RWPE1 (cell line): ENCODE measurements around the gene UGT1A4.

Source experiments
- CTCF ChIA-PET: fragments of 350-600 bp; sonication (Branson Sonifier 250); formaldehyde crosslinking; extraction: SDS; loops from one replicate; lab custom pipeline; 2021; lab: Yijun Ruan, JAX
- POLR2A ChIA-PET: fragments of 400-600 bp; formaldehyde crosslinking; extraction: SDS; loops from one replicate; lab custom pipeline; 2020; ENCODE audit warnings: antibody characterized with exemption; ENCODE audit not compliant: low non-redundant PET; lab: Yijun Ruan, JAX
- DNase-seq: peaks from one replicate; pipeline ENCODE4 v3.0.0; 2012; ENCODE audit warnings: low spot score
- H3K27ac ChIP-seq: fragments of 450-650 bp; 2 replicates; pipeline ENCODE4 v1.5.1; 2017
- TF ChIP-seq, protein P1 (sequence below): fragments of 450-650 bp; conservative IDR thresholded peaks from 2 replicates; pipeline ENCODE4 v1.5.1; 2017; ENCODE audit warnings: low read depth, mild to moderate bottlenecking

Gene UGT1A4

DNA sequence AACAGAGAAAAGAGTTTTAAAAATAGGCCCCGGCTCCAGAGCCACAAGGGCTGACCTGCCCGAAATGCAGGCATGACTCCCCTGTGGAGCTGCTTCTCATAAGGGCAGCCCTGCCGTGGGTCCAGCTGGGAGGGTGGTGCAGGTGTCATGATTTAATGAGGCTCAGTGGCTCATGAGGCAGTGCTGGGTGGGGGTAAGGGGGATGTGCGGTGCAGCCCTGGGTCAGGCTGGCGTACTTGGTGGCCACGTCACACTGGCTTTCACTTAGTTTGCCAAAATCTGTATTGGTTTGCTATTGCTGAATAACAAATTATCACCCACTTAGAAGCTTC, 102.2 kb downstream of the UGT1A4 start:
- TF ChIP-seq, protein P1, sequence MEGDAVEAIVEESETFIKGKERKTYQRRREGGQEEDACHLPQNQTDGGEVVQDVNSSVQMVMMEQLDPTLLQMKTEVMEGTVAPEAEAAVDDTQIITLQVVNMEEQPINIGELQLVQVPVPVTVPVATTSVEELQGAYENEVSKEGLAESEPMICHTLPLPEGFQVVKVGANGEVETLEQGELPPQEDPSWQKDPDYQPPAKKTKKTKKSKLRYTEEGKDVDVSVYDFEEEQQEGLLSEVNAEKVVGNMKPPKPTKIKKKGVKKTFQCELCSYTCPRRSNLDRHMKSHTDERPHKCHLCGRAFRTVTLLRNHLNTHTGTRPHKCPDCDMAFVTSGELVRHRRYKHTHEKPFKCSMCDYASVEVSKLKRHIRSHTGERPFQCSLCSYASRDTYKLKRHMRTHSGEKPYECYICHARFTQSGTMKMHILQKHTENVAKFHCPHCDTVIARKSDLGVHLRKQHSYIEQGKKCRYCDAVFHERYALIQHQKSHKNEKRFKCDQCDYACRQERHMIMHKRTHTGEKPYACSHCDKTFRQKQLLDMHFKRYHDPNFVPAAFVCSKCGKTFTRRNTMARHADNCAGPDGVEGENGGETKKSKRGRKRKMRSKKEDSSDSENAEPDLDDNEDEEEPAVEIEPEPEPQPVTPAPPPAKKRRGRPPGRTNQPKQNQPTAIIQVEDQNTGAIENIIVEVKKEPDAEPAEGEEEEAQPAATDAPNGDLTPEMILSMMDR: no peak
- ChIA-PET POLR2A (no interaction called here), CTCF (interaction anchor here (0.6 kb wide), 1 partner anchor 448 kb away, joined by 3 read pairs; no protein-coding TSS in a partner anchor)
- no peak overlapping the region for H3K27ac ChIP-seq
- DNase-seq: no peak

DNA sequence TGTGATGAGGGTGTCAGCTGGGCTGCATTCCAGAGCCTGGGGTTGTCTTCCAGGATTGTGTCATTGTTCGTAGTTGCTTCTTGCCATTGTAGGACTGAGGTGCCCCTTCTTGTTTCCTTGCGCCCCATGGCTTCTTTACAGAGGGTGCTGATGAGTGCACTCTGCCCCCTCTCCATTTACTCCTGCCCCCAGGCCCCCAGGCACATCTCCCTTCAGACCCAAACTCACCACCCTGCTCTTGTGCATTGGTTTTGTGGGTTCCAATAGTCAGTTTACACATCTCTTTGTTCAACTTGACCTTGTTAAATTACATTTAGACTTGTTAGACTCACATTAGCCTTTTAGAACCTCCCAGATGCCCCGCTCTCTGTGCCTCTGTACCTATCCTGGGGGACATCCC, 102.7 kb downstream of the UGT1A4 start:
- no peak for DNase-seq
- no peak overlapping the region for H3K27ac ChIP-seq
- CTCF ChIA-PET: no interaction called here
- POLR2A ChIA-PET: no interaction called here
- TF ChIP-seq, protein P1: no peak

DNA sequence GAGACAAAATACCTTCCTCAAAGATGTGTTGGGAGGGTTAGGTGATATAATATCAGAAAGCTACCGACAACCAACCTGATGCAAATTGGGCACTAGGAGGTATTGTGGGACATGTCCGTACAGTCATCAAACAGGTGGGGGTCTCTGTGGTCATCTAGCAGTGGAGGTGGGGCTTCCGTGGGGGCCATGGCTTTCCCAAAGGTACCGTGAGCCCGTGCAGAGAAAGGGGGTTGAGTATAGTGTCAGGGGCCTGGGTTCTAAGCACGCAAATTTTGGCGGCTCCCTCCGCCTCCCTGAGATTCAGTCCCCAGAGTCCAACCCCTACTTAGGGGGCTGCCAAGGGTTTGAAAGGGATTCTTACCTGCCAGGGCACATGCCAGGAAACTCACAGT, 103.2 kb downstream of the UGT1A4 start:
- no peak overlapping the region for H3K27ac ChIP-seq
- TF ChIP-seq, protein P1: no peak
- POLR2A ChIA-PET: no interaction called here
- CTCF ChIA-PET: no interaction called here
- no peak for DNase-seq

DNA sequence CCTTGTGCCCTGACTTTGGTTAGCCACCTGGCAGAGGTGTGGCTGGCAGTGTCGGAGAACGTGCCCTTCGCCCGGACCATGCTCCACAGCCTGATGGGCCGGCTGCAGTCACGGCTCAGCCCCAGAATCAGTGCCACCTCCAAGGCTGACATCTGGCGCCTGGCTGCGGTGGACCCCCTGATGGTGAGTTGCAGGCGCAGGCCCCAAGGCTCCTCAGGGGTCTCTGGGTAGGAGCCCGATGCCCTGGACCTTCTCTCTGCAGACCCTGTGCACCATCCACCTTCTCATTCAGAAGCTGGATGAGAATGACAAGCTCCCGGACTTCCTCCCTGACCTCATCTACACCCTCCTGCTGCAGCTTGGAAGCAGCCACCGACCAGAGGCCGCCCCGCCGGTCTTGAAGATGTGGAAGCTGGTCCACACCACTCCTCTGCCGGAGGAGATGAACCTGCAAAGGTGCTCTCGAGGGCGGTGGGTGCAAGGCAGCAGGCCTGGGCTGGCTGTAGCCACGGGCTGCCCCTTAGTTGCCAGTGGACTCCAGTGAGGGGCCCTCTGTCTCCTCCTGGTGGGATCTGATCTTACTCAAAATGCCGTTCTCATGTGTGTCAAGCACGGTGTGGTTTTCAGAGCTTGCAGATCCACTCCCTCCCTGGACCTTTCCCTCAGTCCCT, 103.7 kb downstream of the UGT1A4 start:
- ChIA-PET CTCF (interaction anchor here (0.7 kb wide), 1 partner anchor 1208 kb away, joined by 3 read pairs; no protein-coding TSS in a partner anchor), POLR2A (no interaction called here)
- TF ChIP-seq, protein P1: no peak
- DNase-seq: no peak
- H3K27ac ChIP-seq: no peak overlapping the region
